Osteocyte (in vitro differentiated cells): ENCODE data around the gene GPR55. TPM values are rescaled to one million over a fixed set of nuclear protein-coding genes. Genes with fewer than 3 reads are reported as not detected.
A peak's percentile ranks its signal among the peaks of the same experiment; 100 is the strongest.

Source experiments
- DNase-seq: peaks from one replicate; pipeline ENCODE4 v3.0.0; 2021; ENCODE audit warnings: mixed read lengths; ENCODE audit not compliant: unreplicated experiment; ENCODE audit errors: extremely low spot score
- H3K27ac Mint-ChIP-seq: one replicate; pipeline ENCODE4 v1.8.0; 2021; ENCODE audit warnings: mild to moderate bottlenecking, mixed read lengths; ENCODE audit not compliant: unreplicated experiment
- H3K27me3 Mint-ChIP-seq: one replicate; pipeline ENCODE4 v1.8.0; 2021; ENCODE audit warnings: mixed read lengths; ENCODE audit not compliant: unreplicated experiment
- H3K36me3 Mint-ChIP-seq: one replicate; pipeline ENCODE4 v1.8.0; 2021; ENCODE audit warnings: mixed read lengths; ENCODE audit not compliant: unreplicated experiment
- H3K4me1 Mint-ChIP-seq: one replicate; pipeline ENCODE4 v1.8.0; 2021; ENCODE audit warnings: mixed read lengths; ENCODE audit not compliant: unreplicated experiment
- H3K4me3 Mint-ChIP-seq: one replicate; pipeline ENCODE4 v1.8.0; 2021; ENCODE audit warnings: mild to moderate bottlenecking, moderate library complexity, mixed read lengths; ENCODE audit not compliant: unreplicated experiment
- H3K9me3 Mint-ChIP-seq: one replicate; pipeline ENCODE4 v1.8.0; 2021; ENCODE audit warnings: mixed read lengths; ENCODE audit not compliant: unreplicated experiment
- CTCF ChIP-seq: fragments of 200-600 bp; sonication (generic); IDR thresholded peaks from 2 replicates; pipeline ENCODE4 v1.5.0; 2021; ENCODE audit warnings: antibody characterized with exemption, mild to moderate bottlenecking, moderate library complexity
- total RNA-seq: library from RNA; stranded (reverse); gene quantifications from 2 replicates; pipeline ENCODE4 v1.2.1, GENCODE V29; 2021

GPR55 gene
- total RNA-seq, 1 donor from 2014 or later: not detected

GRCh38 chr2:230866756-230867523 is 58.1 kb downstream of the GPR55 start:
- peak; percentile 36 for TF ChIP-seq CTCF
- peak; percentile 87 for DNase-seq
- peaks cover 3% of the 10 kb centered on the region for H3K36me3 Mint-ChIP-seq
- no peaks in the 10 kb centered on the region for H3K9me3 Mint-ChIP-seq
- peak overlapping the region; percentile 90 for H3K27ac Mint-ChIP-seq
- peak overlapping the region; percentile 88 for H3K4me3 Mint-ChIP-seq
- peaks cover 57% of the 10 kb centered on the region for H3K4me1 Mint-ChIP-seq
- peaks cover 15% of the 10 kb centered on the region for H3K27me3 Mint-ChIP-seq

DNA sequence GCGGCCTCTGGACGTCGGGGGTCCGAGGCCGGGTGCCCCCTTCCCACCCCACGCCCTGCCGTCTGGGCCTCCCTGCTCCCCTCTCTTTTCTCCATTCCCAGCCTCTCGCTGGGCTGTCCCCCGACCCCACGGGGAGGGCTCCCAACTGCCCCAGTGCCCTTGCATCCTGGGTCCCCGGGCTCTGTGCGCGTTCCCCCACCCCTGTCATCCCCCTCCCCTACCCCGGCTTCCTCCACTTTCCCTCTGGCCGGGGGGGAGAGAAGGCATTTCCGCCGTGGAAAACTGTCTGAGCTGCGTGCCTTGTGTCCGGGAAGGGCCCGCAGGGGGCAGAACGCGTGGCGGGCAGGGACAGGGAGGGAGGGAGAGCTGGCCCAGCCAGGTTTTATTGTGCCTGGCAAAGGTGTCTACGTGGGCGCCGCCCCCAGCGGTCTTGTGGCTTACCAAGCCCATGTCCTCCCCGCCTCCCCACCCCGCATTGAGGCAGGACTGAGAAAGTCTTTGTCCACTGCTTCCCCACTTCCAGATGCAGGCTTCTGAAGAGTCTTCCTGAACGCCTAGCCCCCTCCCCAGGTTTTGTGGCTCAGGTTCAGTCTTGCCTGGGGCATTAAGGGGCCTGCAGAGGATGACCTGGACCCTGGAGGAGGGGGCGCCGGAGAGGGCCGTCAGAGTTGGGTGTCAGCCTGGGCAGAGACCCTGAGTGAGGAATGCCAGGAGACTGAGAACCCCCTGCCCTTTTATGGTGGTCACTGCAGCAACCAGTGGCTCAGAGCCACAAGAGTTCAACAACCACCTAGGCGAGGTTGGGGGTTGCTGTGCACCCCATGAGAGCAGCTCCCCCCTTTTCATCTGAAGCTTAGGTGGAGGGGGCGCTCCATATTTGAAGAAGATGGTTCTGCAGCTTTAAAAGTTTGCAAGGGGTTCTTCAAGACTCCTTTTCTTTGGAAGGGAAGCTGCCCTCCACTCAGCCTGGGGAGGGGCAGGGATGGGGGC is 59.0 kb downstream of the GPR55 start:
- Mint-ChIP-seq H3K36me3 (peaks cover 3% of the 10 kb centered on the region), H3K4me3 (peak overlapping the region; percentile 88), H3K27me3 (peaks cover 22% of the 10 kb centered on the region), H3K9me3 (no peaks in the 10 kb centered on the region), H3K27ac (peak overlapping the region; percentile 90), H3K4me1 (peaks cover 54% of the 10 kb centered on the region)
- DNase-seq: peak; percentile 85
- TF ChIP-seq CTCF: no peak

DNA sequence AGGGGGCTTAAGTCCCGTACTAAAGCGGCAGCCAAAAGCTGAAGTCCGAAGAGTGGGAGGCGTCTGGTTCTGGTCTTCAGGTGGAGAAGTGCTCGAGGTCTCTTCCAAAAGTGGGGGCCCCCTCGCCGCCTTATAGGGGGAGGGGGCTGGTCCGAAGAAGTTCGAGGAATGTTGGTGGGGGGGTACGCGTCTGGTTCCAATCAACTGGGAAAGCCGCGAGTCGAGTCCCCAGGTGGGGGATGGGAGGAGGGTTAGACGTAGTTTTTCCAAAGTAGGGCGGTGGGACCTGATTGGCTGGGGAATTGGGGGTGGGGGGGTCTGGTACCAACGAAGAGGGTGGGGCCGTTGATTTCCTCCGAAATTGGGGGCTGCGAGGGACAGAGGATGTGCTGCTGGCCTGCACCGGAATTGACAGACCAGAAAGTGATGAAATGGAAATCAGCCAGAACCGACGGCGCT is 59.7 kb downstream of the GPR55 start:
- H3K36me3 Mint-ChIP-seq: peaks cover 3% of the 10 kb centered on the region
- no peak for DNase-seq
- H3K4me3 Mint-ChIP-seq: peak overlapping the region; percentile 88
- peaks cover 47% of the 10 kb centered on the region for H3K4me1 Mint-ChIP-seq
- no peak for TF ChIP-seq CTCF
- peaks cover 29% of the 10 kb centered on the region for H3K27me3 Mint-ChIP-seq
- H3K27ac Mint-ChIP-seq: peak overlapping the region; percentile 80
- H3K9me3 Mint-ChIP-seq: no peaks in the 10 kb centered on the region

DNA sequence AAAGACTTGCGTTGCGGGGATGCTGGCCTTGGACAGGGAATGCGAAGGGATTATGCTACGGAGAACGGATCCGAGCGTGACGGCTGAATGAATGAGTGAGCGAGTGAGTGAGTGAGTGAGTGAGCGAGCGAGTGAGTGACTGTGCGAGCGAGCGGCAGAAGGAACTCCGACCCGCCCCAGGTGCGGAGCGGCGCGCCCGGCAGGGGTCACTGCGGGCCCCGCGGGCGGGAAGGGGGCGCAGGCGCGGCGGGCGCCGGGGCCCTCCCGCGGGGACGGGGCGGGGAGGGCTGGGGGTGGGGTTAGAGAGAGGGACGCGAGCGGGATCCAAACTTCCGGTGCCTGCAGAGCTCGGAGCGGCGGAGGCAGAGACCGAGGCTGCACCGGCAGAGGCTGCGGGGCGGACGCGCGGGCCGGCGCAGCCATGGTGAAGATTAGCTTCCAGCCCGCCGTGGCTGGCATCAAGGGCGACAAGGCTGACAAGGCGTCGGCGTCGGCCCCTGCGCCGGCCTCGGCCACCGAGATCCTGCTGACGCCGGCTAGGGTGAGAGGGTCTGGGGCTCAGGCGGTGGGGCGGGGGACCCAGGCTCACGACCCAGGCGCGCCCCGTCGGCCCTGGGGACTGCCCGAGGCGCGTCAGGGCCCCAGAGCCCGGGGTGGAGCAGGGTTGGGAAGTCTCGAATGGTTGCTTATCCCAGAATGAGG is 60.3 kb downstream of the GPR55 start, which contains the start of gene ITM2C:
Gene ITM2C (plus strand): TSS at position 338 of the 702 bp plus-strand sequence. CDS start 84 bp downstream, at position 422.
- Mint-ChIP-seq H3K27me3 (peaks cover 30% of the 10 kb centered on the region), H3K4me1 (peaks cover 41% of the 10 kb centered on the region), H3K36me3 (no peaks in the 10 kb centered on the region), H3K27ac (peak within 1 kb of the TSS; percentile 90), H3K4me3 (peak within 1 kb of the TSS; percentile 88), H3K9me3 (no peaks in the 10 kb centered on the region)
- TF ChIP-seq CTCF: peak; percentile 46
- DNase-seq: no peak
